HCT116 (cell line): ENCODE data around the gene NUDT2. TPM values are rescaled to one million over a fixed set of nuclear protein-coding genes. Genes with fewer than 3 reads are reported as not detected.

ENCODE experiments used
- ATAC-seq: fragments of 200-7000 bp; cut with Tn5 transposase; 2 replicates; pipeline ENCODE4 v1.9.1; 2020; ENCODE audit warnings: mild to moderate bottlenecking, moderate library complexity
- BruUV-seq: library from RNA; stranded (reverse); fragments of 400-500 nt; replicated peaks from 2 replicates; lab custom pipeline; 2021; lab: Mats Ljungman, UMichigan
- CTCF ChIA-PET: fragments of 300-600 bp; sonication (Branson Sonifier 250); formaldehyde crosslinking; loops from one replicate; lab custom pipeline; 2021; ENCODE audit warnings: antibody characterized with exemption; lab: Charles Lee
- POLR2A ChIA-PET: fragments of 300-600, 350-600 bp; sonication (Branson Sonifier 250); formaldehyde crosslinking; loops from one replicate; lab custom pipeline; 2021; ENCODE audit warnings: antibody characterized with exemption; lab: Charles Lee
- RAD21 ChIA-PET, 2 experiments: fragments of 300-600 bp; sonication (Branson Sonifier 250); formaldehyde crosslinking; loops; one replicate each; lab custom pipeline; 2023; ENCODE audit warnings: low total read pairs in 2 of 2; ENCODE audit not compliant: uncharacterized antibody in 2 of 2, unreplicated experiment in 2 of 2, low non-redundant PET in 1 of 2; lab: Charles Lee
- DNase-seq: peaks from one replicate; pipeline ENCODE4 v3.0.0-alpha.2; 2010; ENCODE audit warnings: low read depth, low spot score
- H2AFZ ChIP-seq: fragments of 200-600 bp; shearing (Covaris generic), sonication (generic); 2 replicates; pipeline ENCODE4 v1.6.1; 2017; ENCODE audit warnings: low read depth, mixed run types, mixed read lengths, antibody characterized with exemption, low read length; ENCODE audit not compliant: poor library complexity, severe bottlenecking
- H3K27ac ChIP-seq: 2 replicates; pipeline ENCODE4 v1.5.1; 2012; ENCODE audit warnings: low read depth, low read length
- H3K27me3 ChIP-seq: fragments of 200-600 bp; sonication (generic); 2 replicates; pipeline ENCODE4 v1.6.1; 2016; ENCODE audit warnings: mixed run types, low read length, mixed read lengths; ENCODE audit not compliant: insufficient read depth
- H3K36me3 ChIP-seq, 2 experiments: fragments of 200-500 bp in 1 of 2; fragments of 200-600 bp in 1 of 2; sonication (Bioruptor generic) in 1 of 2; sonication (generic) in 1 of 2; 2 replicates each; pipeline versions ENCODE4 v1.5.1 to v1.6.1; 2014 to 2016; ENCODE audit warnings: low read length in 2 of 2, inconsistent platforms in 1 of 2, mixed read lengths in 1 of 2, mixed run types in 1 of 2; ENCODE audit not compliant: insufficient read depth in 2 of 2, control insufficient read depth in 1 of 2
- H3K4me1 ChIP-seq, 2 experiments: fragments of 200-600 bp in 1 of 2; sonication (generic) in 1 of 2; 2 replicates each; pipeline versions ENCODE4 v1.5.1 to v1.6.1; 2012 to 2017; ENCODE audit warnings: low read length in 2 of 2, inconsistent platforms in 1 of 2, mild to moderate bottlenecking in 1 of 2, mixed read lengths in 1 of 2, mixed run types in 1 of 2, moderate library complexity in 1 of 2; ENCODE audit not compliant: insufficient read depth in 2 of 2, control insufficient read depth in 1 of 2
- H3K4me2 ChIP-seq: fragments of 200-600 bp; sonication (generic); 2 replicates; pipeline ENCODE4 v1.6.1; 2017; ENCODE audit warnings: mixed run types, low read length, mixed read lengths
- H3K4me3 ChIP-seq, 2 experiments: fragments of 200-600 bp in 1 of 2; sonication (generic) in 1 of 2; replicated peaks in 1 of 2; 2 replicates each; pipeline ENCODE4 v1.5.1; 2011 to 2016; ENCODE audit warnings: low read length in 2 of 2, control low read depth in 1 of 2, low read depth in 1 of 2, mild to moderate bottlenecking in 1 of 2, mixed read lengths in 1 of 2, mixed run types in 1 of 2
- H3K79me2 ChIP-seq: fragments of 200-600 bp; sonication (generic); 2 replicates; pipeline ENCODE4 v1.6.1; 2017; ENCODE audit warnings: mild to moderate bottlenecking, mixed run types, low read length, moderate library complexity, mixed read lengths; ENCODE audit not compliant: insufficient read depth
- H3K9ac ChIP-seq: fragments of 200-600 bp; sonication (generic); 2 replicates; pipeline ENCODE4 v1.6.1; 2016; ENCODE audit warnings: low read length, mixed read lengths
- H3K9me2 ChIP-seq: fragments of 200-600 bp; sonication (generic), shearing (Covaris generic); 2 replicates; pipeline ENCODE4 v1.6.1; 2017; ENCODE audit warnings: mixed run types, mild to moderate bottlenecking, moderate library complexity; ENCODE audit not compliant: insufficient read depth
- H3K9me3 ChIP-seq, 2 experiments: fragments of 200-500 bp in 1 of 2; fragments of 200-600 bp in 1 of 2; sonication (Bioruptor generic) in 1 of 2; sonication (generic) in 1 of 2; 2 replicates each; pipeline ENCODE4 v1.6.1; 2014 to 2017; ENCODE audit warnings: low read length in 2 of 2, mixed read lengths in 2 of 2, inconsistent platforms in 1 of 2, low read depth in 1 of 2, mild to moderate bottlenecking in 1 of 2, mixed run types in 1 of 2, moderate library complexity in 1 of 2; ENCODE audit not compliant: control insufficient read depth in 1 of 2, insufficient read depth in 1 of 2
- H4K20me1 ChIP-seq: fragments of 200-600 bp; sonication (generic), shearing (Covaris generic); 2 replicates; pipeline ENCODE4 v1.6.1; 2017; ENCODE audit warnings: mixed run types, mild to moderate bottlenecking, moderate library complexity; ENCODE audit not compliant: insufficient read depth
- CBX3 ChIP-seq: IDR thresholded peaks from 2 replicates; pipeline ENCODE4 v1.6.1; 2012; ENCODE audit warnings: low read depth
- CEBPB ChIP-seq: IDR thresholded peaks from 2 replicates; pipeline ENCODE4 v1.6.1; 2012; ENCODE audit warnings: low read depth
- CTCF ChIP-seq, 3 experiments: fragments of 200-600 bp in 1 of 3; sonication (generic) in 1 of 3; IDR thresholded peaks in 2 of 3; conservative IDR thresholded peaks in 1 of 3; 2 replicates each; pipeline ENCODE4 v1.5.1; 2012 to 2017; ENCODE audit warnings: low read depth in 2 of 3, low read length in 2 of 3, antibody characterized with exemption in 1 of 3, borderline replicate concordance in 1 of 3, control low read depth in 1 of 3, mild to moderate bottlenecking in 1 of 3, mixed read lengths in 1 of 3, mixed run types in 1 of 3, moderate library complexity in 1 of 3; ENCODE audit not compliant: insufficient read depth in 1 of 3
- EZH2 ChIP-seq: fragments of 200-600 bp; sonication (generic); IDR thresholded peaks from 2 replicates; pipeline ENCODE4 v1.6.1; 2017; ENCODE audit warnings: antibody characterized with exemption, mixed run types
- POLR2AphosphoS5 ChIP-seq: IDR thresholded peaks from 2 replicates; pipeline ENCODE4 v1.6.1; 2011; ENCODE audit warnings: mild to moderate bottlenecking, low read depth, low read length, moderate library complexity
- REST ChIP-seq: IDR thresholded peaks from 2 replicates; pipeline ENCODE4 v1.6.1; 2012; ENCODE audit warnings: low read depth
- SP1 ChIP-seq: IDR thresholded peaks from 2 replicates; pipeline ENCODE4 v1.6.1; 2012; ENCODE audit warnings: low read depth
- SRF ChIP-seq: IDR thresholded peaks from 2 replicates; pipeline ENCODE4 v1.6.1; 2012; ENCODE audit warnings: low read depth
- YY1 ChIP-seq: IDR thresholded peaks from 2 replicates; pipeline ENCODE4 v1.6.1; 2011; ENCODE audit warnings: low read length, low read depth, moderate library complexity, mild to moderate bottlenecking; ENCODE audit not compliant: insufficient replicate concordance; ENCODE audit errors: extremely low read depth
- ZFX ChIP-seq: fragments of 450-650 bp; IDR thresholded peaks from 2 replicates; pipeline ENCODE4 v1.6.1; 2017
- intact Hi-C: fragments of 100-400 bp; cut with micrococcal nuclease; formaldehyde crosslinking; loops from 2 replicates; pipeline ENCODE4 v1.10.0; 2022
- total RNA-seq: library from RNA; stranded (reverse); gene quantifications from one replicate; pipeline ENCODE4 v1.2.1, GENCODE V29; 2021; ENCODE audit not compliant: unreplicated experiment
- TF ChIP-seq, protein P1 (sequence below): IDR thresholded peaks from 2 replicates; pipeline ENCODE4 v1.6.1; 2012

The NUDT2 gene
- total RNA-seq, 1 experiment from 2014 or later = 39.3 TPM

- DNase-seq (no peak), ATAC-seq (no peak)
- Histone ChIP-seq H3K9me2 (no peaks in the 10 kb centered on the region), H4K20me1 (no peaks in the 10 kb centered on the region), H3K27me3 (no peaks in the 10 kb centered on the region), H3K4me1 (no peaks in the 10 kb centered on the region), H3K79me2 (no peaks in the 10 kb centered on the region), H3K9me3 (no peaks in the 10 kb centered on the region), H2AFZ (no peak overlapping the region), H3K36me3 (peaks cover 0 to 4% of the 10 kb centered on the region in 2 experiments; a peak in 1 of 4 replicates), H3K4me3 (no peak overlapping the region), H3K4me2 (no peak overlapping the region), H3K27ac (no peak overlapping the region), H3K9ac (no peak overlapping the region)
- intact Hi-C loops = no loop called here
- no TSS peak for BruUV-seq
- no peak for TF ChIP-seq ZFX
- no peak for TF ChIP-seq EZH2
- no peak for TF ChIP-seq POLR2AphosphoS5
- TF ChIP-seq REST = no peak
- TF ChIP-seq CTCF (IDR thresholded peaks at IDR 0.05 in 2 of 3, conservative IDR thresholded peaks at IDR 0.05 in 1 of 3; ENCODE audit: borderline replicate concordance in 1 of 3, insufficient read depth in 1 of 3, low read depth in 2 of 3, low read length in 2 of 3) = no peak
- no peak for TF ChIP-seq SP1
- TF ChIP-seq SRF = no peak
- TF ChIP-seq CBX3 = no peak
- TF ChIP-seq CEBPB = no peak
- no peak for TF ChIP-seq YY1
- TF ChIP-seq, protein P1, sequence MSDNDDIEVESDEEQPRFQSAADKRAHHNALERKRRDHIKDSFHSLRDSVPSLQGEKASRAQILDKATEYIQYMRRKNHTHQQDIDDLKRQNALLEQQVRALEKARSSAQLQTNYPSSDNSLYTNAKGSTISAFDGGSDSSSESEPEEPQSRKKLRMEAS = no peak
- POLR2A ChIA-PET = no interaction called here
- CTCF ChIA-PET = no interaction called here
- RAD21 ChIA-PET = interaction anchor here in 1 of 2 experiments (0.7 kb wide), 1 partner anchor 272 kb away, joined by 5 read pairs; no protein-coding TSS in a partner anchor
Measured at GRCh38 chr9:34289159-34289558, 40.2 kb upstream of the NUDT2 start.
